LNCAP (cell line): ENCODE measurements around the gene FCAMR.

Experiments
- CTCF ChIP-seq: fragments of 450-650 bp; IDR thresholded peaks from 2 replicates; pipeline ENCODE4 v1.5.1; 2017; ENCODE audit warnings: mild to moderate bottlenecking

The FCAMR gene

DNA sequence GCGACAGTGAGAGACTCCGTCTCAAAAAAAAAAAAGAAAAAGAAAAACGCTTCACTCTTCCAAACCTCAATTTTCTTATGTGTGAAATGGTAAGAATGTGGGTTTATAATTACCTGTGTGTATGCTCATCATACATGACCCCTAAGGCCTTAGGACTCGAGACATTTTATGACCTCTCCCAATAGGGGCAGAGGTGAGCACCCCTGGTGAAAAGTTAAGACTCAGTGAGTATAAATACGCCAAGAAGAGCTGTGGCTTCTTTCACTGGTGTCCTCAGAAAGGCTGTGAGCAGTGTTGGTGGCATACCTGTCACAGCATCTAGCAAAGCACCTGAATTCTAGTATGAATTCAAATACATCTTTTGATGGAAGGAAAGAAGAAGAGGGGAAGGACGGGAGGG is 40.7 kb downstream of the FCAMR start:
- no peak for TF ChIP-seq CTCF

GRCh38 chr1:206926286-206926685 is 44.0 kb downstream of the FCAMR start:
- TF ChIP-seq CTCF: no peak

GRCh38 chr1:206925106-206925736 is 45.0 kb downstream of the FCAMR start:
- no peak for TF ChIP-seq CTCF

DNA sequence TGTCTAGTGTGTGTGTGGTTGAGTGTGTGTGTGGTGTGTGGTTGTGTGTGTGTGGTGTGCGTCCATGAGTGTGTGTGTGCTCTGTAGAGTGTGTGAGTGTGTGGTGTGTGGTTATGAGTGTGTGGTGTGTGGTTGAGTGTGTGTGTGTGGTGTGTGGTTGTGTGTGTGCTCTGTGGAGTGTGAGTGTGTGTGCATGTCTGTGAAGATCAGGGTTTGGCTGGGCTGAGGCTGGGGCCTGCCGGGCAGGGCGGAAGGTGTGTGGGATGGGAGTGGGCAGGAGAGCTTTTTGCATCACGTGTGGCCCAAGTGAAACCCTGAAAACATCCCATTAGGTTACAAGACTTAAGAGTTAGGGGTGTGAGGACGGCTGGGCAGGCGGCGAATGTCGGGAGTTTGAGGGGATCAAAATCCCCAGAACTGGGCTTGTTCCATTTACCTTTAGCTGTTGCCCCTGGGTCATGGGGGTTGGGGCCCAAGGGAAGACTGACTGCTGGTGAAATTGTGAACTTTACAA is 45.6 kb downstream of the FCAMR start:
- TF ChIP-seq CTCF: no peak

GRCh38 chr1:206923009-206923960 is 47.0 kb downstream of the FCAMR start:
- TF ChIP-seq CTCF: no peak

GRCh38 chr1:206922524-206922923 is 47.7 kb downstream of the FCAMR start:
- TF ChIP-seq CTCF: no peak

DNA sequence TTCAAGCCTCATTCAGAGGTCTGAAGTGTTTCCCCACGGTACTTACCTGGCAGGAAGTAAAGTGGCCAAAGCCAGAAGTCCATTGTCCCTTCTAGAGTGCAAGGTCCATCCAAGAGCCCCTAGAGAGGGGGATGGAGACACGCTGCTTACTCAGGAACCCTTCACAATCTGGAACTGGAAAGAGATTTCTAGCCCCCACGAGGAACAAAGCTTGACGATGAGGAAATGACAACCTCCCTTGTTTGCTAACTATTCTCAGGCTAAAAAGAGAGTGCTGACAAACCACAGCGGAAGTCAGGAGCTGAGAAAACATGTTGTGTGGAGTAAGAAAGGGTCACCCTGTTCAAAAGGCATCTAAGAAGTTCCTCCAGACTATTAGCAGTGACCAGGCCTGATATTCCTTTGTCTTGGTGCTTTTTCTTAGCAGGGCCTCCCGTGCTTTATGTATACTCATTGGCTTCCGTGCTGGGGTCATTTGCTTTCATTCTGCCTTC is 48.4 kb downstream of the FCAMR start, which contains the start of gene FCMR:
Gene FCMR, minus strand, starts transcription at position 170 of the 494 bp plus-strand sequence. Its CDS starts 87 bp downstream, at position 83.
- TF ChIP-seq CTCF: no peak
